A549 treated with CORT108297 at 1 μM for 4 hours (cell line): ENCODE measurements around the gene WASHC2A. TPM values are rescaled to one million over a fixed set of nuclear protein-coding genes. Genes with fewer than 3 reads are reported as not detected.

Experiments used
- total RNA-seq: library from RNA; stranded (reverse); fragments of 200-300 nt; extraction: Qiagen RNA extraction; gene quantifications from 5 replicates; pipeline ENCODE4 v1.2.3, GENCODE V29; 2022

WASHC2A gene
- total RNA-seq, result 12.1 to 14.3 TPM (median 13.0 TPM) in 5 replicates

DNA sequence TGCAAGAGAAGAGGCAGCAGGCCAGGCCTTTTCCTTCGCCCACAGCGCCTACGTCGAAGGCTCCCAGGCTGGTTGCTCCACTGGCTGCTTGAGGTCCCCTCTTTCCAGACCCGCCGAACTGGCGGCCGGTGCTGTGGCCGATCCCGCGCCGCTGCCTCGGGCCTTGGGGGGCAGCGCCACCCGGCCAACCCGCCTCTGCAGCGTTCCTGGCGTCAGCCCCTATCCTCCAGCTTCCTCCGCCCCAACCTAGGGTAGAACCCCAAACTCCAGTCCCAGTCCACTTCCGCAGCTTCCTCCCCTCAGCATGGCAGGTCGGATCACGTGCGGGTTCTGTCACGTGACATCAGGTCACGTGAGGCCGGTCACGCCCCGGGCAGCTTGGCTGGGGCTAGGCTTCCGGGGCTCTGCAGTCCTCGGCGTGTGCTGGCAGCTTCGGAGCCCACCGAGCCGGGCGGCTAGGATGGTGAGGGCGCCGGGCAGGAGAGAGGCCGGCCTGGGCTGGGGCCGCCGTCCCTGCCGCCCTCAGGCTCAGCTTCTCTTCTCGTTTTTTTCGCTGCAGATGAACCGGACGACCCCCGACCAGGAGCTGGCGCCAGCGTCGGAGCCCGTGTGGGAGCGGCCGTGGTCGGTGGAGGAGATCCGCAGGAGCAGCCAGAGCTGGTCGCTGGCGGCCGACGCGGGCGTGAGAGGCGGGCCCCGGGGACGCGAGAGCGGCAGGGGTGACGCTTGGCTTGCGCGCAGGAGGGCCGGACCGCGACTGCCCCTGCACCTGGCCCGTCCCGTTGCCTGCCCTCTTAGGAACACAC, at the start of gene WASHC2A:
Gene WASHC2A (plus strand): TSS at position 409 of the 806 bp plus-strand sequence. CDS start 52 bp downstream, at position 461.

Other genes with a start within 250 kb of the WASHC2A start
- 15.2 to 22.1 TPM (median 18.6 TPM) in 5 replicates for gene PARG, start 125.9 kb upstream of the WASHC2A start, total RNA-seq
- gene TIMM23B, start 125.9 kb upstream of the WASHC2A start, total RNA-seq, result 14.4 to 20.4 TPM (median 18.2 TPM) in 5 replicates
- 7.7 to 10.0 TPM (median 9.3 TPM) in 5 replicates for gene AGAP6, start 79.5 kb upstream of the WASHC2A start, total RNA-seq
- gene ASAH2, start 183.6 kb downstream of the WASHC2A start, total RNA-seq, result 0.87 to 4.2 TPM (median 2.7 TPM) in 5 replicates